Lower leg skin (tissue), 4 donors: ENCODE measurements around the gene EGFLAM. TPM values are rescaled to one million over a fixed set of nuclear protein-coding genes. Genes with fewer than 3 reads are reported as not detected.

Experiments
- DNase-seq, 2 donors: peaks; one replicate each; pipeline ENCODE4 v3.0.0-alpha.2; 2019; ENCODE audit warnings: low spot score in 2 of 2
- H3K4me3 ChIP-seq: fragments of 200-600 bp; sonication (generic); 2 replicates; pipeline ENCODE4 v1.5.1; 2017; ENCODE audit warnings: mild to moderate bottlenecking, low read depth; ENCODE audit not compliant: poor library complexity, severe bottlenecking
- POLR2A ChIP-seq, 2 donors: fragments of 450-650 bp; IDR thresholded peaks; one replicate each; pipeline ENCODE4 v1.6.1; 2016 to 2017; ENCODE audit warnings: antibody characterized with exemption in 2 of 2, mild to moderate bottlenecking in 1 of 2, moderate library complexity in 1 of 2
- WGBS, 2 donors: methylation state at CpG; one replicate each; pipeline ENCODE4 v1.1.5; 2018; 5-methylcytosine and 5-hydroxymethylcytosine counted together
- intact Hi-C: fragments of 100-400 bp; cut with DNase I; formaldehyde crosslinking; loops from one replicate; pipeline ENCODE4 v1.15.0; 2023; ENCODE audit warnings: low total_unique reads
- total RNA-seq, 4 donors: library from RNA; depleted of rRNA; stranded (reverse); fragments of >200 nt; gene quantifications; one replicate each; pipeline ENCODE4 v1.1.0, GENCODE V29; 2016
- TF ChIP-seq, protein P1 (sequence below), 3 donors: fragments of 450-650 bp; IDR thresholded peaks; one replicate each; pipeline ENCODE4 v1.5.1; 2016; ENCODE audit warnings: antibody characterized with exemption in 3 of 3, mild to moderate bottlenecking in 3 of 3, moderate library complexity in 2 of 3

EGFLAM gene
- total RNA-seq, 4 donors from 2014 or later: 0.72 to 4.4 (median 2.7) TPM

DNA sequence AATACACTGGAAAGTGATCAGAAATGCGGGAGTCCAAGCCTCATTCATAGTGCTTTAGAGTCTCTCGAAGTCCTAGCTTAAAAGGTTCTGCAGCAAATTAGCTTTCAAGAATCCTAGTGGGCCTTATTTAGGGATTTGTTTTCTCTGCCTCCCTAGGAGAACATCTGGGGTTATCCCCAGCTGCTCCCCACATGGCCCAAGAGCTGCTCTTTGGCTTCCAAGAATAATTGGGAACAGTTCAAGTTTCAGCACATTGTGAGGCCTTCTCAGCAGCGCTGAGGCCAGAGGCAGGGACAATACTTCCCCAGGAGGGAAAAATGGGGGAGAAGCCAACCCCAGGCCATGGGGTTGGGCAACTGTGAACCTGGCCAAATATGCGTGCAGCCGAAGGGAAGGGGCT, 189.4 kb downstream of the EGFLAM start:
- WGBS, 2 donors: 52 to 60% methylated on average over 5 of the region's 5 CpGs
- TF ChIP-seq POLR2A (IDR thresholded peaks at IDR 0.05): no peak
- TF ChIP-seq, protein P1, sequence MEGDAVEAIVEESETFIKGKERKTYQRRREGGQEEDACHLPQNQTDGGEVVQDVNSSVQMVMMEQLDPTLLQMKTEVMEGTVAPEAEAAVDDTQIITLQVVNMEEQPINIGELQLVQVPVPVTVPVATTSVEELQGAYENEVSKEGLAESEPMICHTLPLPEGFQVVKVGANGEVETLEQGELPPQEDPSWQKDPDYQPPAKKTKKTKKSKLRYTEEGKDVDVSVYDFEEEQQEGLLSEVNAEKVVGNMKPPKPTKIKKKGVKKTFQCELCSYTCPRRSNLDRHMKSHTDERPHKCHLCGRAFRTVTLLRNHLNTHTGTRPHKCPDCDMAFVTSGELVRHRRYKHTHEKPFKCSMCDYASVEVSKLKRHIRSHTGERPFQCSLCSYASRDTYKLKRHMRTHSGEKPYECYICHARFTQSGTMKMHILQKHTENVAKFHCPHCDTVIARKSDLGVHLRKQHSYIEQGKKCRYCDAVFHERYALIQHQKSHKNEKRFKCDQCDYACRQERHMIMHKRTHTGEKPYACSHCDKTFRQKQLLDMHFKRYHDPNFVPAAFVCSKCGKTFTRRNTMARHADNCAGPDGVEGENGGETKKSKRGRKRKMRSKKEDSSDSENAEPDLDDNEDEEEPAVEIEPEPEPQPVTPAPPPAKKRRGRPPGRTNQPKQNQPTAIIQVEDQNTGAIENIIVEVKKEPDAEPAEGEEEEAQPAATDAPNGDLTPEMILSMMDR (IDR thresholded peaks at IDR 0.05): no peak
- intact Hi-C loops: loop anchor here (10.0 kb wide), 1 partner anchor 357 kb away; no protein-coding TSS in a partner anchor
- H3K4me3 ChIP-seq: no peak overlapping the region
- no peak for DNase-seq

DNA sequence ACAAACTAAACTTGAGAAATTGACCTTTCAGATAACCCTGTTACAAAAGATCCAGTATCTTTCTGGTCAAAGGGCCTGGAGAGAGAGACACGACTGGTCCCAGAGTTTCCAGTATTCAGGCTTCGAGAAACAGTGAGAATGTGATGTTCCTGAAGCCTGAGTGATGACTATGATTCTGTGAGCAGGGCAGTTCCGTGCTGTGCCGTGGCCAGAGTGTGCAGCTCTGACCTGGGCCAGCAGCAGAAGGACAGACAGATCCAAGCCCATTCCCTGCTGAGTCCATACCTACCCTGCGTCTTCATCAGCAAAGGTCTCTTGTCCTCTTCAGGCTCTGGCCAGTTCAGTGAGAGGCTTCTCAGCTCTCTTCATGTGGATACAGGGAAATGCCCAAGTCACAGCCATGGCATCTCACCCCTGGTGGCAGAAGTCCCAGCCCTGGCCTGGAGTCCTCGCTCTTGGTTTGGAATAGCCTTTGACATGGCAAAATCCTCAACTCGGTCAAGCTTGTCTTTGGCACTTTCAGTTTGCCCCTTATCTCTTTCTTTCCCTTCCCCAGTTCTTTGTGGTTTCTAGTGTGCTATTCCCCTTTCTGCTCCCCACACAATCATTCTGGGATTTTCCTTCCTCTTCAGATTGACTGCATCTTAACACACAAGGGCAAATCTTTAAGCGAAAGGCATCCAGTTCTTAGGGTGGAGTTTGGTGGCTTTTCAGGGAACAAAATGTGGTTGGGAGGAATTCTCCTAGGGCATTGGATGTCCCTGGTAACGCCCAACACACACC, 190.4 kb downstream of the EGFLAM start:
- intact Hi-C loops: loop anchor here (10.0 kb wide), 1 partner anchor 356 kb away; no protein-coding TSS in a partner anchor
- no peak overlapping the region for H3K4me3 ChIP-seq
- TF ChIP-seq, protein P1 (IDR thresholded peaks at IDR 0.05): no peak
- no peak for TF ChIP-seq POLR2A (IDR thresholded peaks at IDR 0.05)
- 68 to 73% methylated on average over 9 of the region's 9 CpGs for WGBS, 2 donors
- DNase-seq: no peak

DNA sequence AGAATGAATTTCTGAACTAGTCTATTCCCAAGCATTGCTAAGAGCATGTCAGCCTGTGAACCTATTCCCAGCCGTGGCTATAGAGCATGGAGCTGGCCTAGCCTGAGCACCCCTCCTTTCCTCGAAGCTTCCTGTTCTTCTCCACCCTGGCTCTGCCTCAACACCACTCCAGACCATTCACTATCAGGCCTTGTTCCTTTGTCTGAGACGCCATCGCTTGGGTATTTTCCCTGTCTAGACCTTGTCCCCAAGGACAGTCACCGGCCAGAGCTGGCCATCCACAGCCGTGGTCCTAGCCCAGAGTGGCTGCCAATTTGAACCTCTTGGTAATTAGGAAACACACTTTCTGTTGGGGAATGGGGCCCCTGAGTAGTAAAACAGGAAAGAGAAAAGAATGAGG, 192.3 kb downstream of the EGFLAM start:
- H3K4me3 ChIP-seq: no peak overlapping the region
- intact Hi-C loops: no loop called here
- TF ChIP-seq POLR2A (IDR thresholded peaks at IDR 0.05): no peak
- TF ChIP-seq, protein P1 (IDR thresholded peaks at IDR 0.05): no peak
- DNase-seq: no peak
- 56 to 70% methylated on average over 6 of the region's 6 CpGs for WGBS, 2 donors

DNA sequence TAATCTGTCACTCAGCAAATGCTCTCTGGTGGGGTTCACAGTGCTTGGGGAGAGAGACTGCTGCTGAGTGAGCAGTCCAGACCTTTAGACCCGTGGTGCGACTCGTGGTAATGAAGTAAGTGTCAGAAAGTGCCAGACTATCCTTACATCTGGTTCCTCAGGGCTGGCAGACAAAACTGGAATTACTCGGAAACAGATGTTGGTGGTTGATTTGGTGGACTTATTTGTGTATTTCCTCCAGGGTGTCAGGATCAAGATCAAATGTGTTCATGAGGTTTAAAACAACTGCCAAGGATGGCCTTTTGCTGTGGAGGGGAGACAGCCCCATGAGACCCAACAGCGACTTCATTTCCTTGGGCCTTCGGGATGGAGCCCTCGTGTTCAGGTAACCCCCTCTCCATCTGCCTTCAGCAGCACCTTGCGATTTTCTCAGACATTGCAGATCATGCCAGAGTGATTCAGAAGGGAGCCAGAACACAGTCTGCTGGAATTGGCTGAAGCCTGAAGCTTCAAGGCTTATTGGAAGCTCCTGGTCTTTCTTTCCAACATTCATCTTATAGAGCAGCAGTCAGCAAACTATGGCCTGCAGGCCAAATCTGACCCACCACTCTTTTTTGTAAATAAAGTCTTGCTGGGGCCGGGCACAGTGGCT, 192.8 kb downstream of the EGFLAM start:
- DNase-seq: peak in 1 of 2 donors; percentile 51
- 59 to 77% methylated on average over 9 of the region's 9 CpGs for WGBS, 2 donors

DNA sequence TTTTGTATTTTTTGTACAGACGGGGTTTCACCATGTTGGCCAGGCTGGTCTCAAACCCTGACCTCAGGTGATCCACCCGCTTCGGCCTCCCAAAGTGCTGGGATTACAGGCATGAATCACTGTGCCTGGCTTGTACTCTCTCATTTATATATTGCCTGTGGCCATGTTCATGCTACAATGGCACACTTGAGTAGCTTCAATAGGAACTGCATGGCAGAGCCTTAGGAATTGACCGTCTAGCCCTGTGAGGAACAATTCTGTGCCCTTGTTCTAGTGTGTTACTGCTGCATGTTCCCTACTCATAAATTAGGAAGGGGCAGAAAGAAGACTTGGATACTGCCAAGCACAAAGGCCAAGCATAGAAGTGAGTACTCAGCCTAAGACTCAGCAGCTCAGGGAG, 193.8 kb downstream of the EGFLAM start:
- TF ChIP-seq, protein P1 (IDR thresholded peaks at IDR 0.05): no peak
- TF ChIP-seq POLR2A (IDR thresholded peaks at IDR 0.05): no peak
- intact Hi-C loops: no loop called here
- no peak for DNase-seq

More for the DNA sequence above, 192.8 kb downstream of the EGFLAM start:
- no peak overlapping the region for H3K4me3 ChIP-seq
- intact Hi-C loops: no loop called here
- TF ChIP-seq, protein P1 (IDR thresholded peaks at IDR 0.05): no peak
- TF ChIP-seq POLR2A (IDR thresholded peaks at IDR 0.05): no peak

More for the DNA sequence above, 193.8 kb downstream of the EGFLAM start:
- 60 to 63% methylated on average over 4 of the region's 4 CpGs for WGBS, 2 donors
- no peak overlapping the region for H3K4me3 ChIP-seq
